Measurements from ENCODE around the gene CELF5. TPM values are rescaled to one million over a fixed set of nuclear protein-coding genes. Genes with fewer than 3 reads are reported as not detected.
"Not testable (repeated sequence)": the region's sequence is repeated elsewhere in the genome, so short reads cannot be mapped to it uniquely, and the experiment has no call there.

Gene CELF5
- total RNA-seq, 2 experiments from 2014 or later = not detected

GRCh38 chr19:3330047-3330446 lies 105.6 kb downstream of the CELF5 start:
- H3K4me1 Mint-ChIP-seq = no peaks in the 10 kb centered on the region
- no peak for ATAC-seq

GRCh38 chr19:3332232-3332631 lies 107.8 kb downstream of the CELF5 start:
- DNase-seq; ATAC-seq; H3K9me3 Mint-ChIP-seq (ENCODE audit: low read depth); CTCF ChIA-PET; H3K36me3 Mint-ChIP-seq; H3K27ac Mint-ChIP-seq; H3K4me1 Mint-ChIP-seq; H3K4me3 Mint-ChIP-seq; H3K27me3 Mint-ChIP-seq: not testable (repeated sequence)

More at GRCh38 chr19:3330047-3330446, 105.6 kb downstream of the CELF5 start:
- no peak for DNase-seq
- no peak overlapping the region for H3K4me3 Mint-ChIP-seq
- CTCF ChIA-PET = interaction anchor here (0.7 to 1.6 kb wide), 4 partner anchors 25 to 143 kb away, joined by 3 to 6 read pairs (median 6); no protein-coding TSS in a partner anchor
- no peak overlapping the region for H3K27ac Mint-ChIP-seq
- H3K36me3 Mint-ChIP-seq = no peaks in the 10 kb centered on the region
- peaks cover 2% of the 10 kb centered on the region for H3K27me3 Mint-ChIP-seq
- no peaks in the 10 kb centered on the region for H3K9me3 Mint-ChIP-seq (ENCODE audit: low read depth)

- Mint-ChIP-seq H3K9me3 (ENCODE audit: low read depth) (no peaks in the 10 kb centered on the region), H3K4me3 (no peak overlapping the region)
These were observed 108.6 kb downstream of the CELF5 start for GRCh38 chr19:3333020-3333583.

GRCh38 chr19:3333662-3334061 lies 109.2 kb downstream of the CELF5 start:
- ATAC-seq (no peak), DNase-seq (no peak)
- CTCF ChIA-PET = interaction anchor here (0.9 kb wide), 1 partner anchor 95 kb away, joined by 4 read pairs; no protein-coding TSS in a partner anchor
- H3K4me3 Mint-ChIP-seq = no peak overlapping the region
- H3K27me3 Mint-ChIP-seq = peaks cover 2% of the 10 kb centered on the region
- H3K4me1 Mint-ChIP-seq = peaks cover 3% of the 10 kb centered on the region
- H3K36me3 Mint-ChIP-seq = no peaks in the 10 kb centered on the region
- H3K27ac Mint-ChIP-seq = no peak overlapping the region
- no peaks in the 10 kb centered on the region for H3K9me3 Mint-ChIP-seq (ENCODE audit: low read depth)

More at GRCh38 chr19:3333020-3333583, 108.6 kb downstream of the CELF5 start:
- Mint-ChIP-seq H3K36me3 (no peaks in the 10 kb centered on the region), H3K4me1 (no peaks in the 10 kb centered on the region), H3K27ac (no peak overlapping the region), H3K27me3 (peaks cover 2% of the 10 kb centered on the region)
- DNase-seq (no peak), ATAC-seq (no peak)
- CTCF ChIA-PET = interaction anchor here (0.9 kb wide), 1 partner anchor 96 kb away, joined by 4 read pairs; no protein-coding TSS in a partner anchor

- not testable (repeated sequence) for H3K9me3 Mint-ChIP-seq (ENCODE audit: low read depth); H3K4me1 Mint-ChIP-seq; ATAC-seq; H3K27ac Mint-ChIP-seq; H3K27me3 Mint-ChIP-seq; DNase-seq; H3K4me3 Mint-ChIP-seq; H3K36me3 Mint-ChIP-seq
- CTCF ChIA-PET = interaction anchor here (1.5 kb wide), 1 partner anchor 8 kb away, joined by 4 read pairs; no protein-coding TSS in a partner anchor
These were observed 110.4 kb downstream of the CELF5 start for GRCh38 chr19:3334749-3335430.

- no peak for ATAC-seq
These were observed 111.2 kb downstream of the CELF5 start for GRCh38 chr19:3335431-3336350.

GRCh38 chr19:3336351-3336679 lies 111.9 kb downstream of the CELF5 start:
- ATAC-seq (no peak), DNase-seq (no peak)
- Mint-ChIP-seq H3K4me3 (no peak overlapping the region), H3K4me1 (peaks cover 6% of the 10 kb centered on the region), H3K27ac (no peak overlapping the region), H3K27me3 (no peaks in the 10 kb centered on the region), H3K36me3 (no peaks in the 10 kb centered on the region), H3K9me3 (ENCODE audit: low read depth) (no peaks in the 10 kb centered on the region)
- CTCF ChIA-PET = interaction anchor here (1.5 kb wide), 1 partner anchor 9 kb away, joined by 4 read pairs; no protein-coding TSS in a partner anchor

More at GRCh38 chr19:3335431-3336350, 111.2 kb downstream of the CELF5 start:
- DNase-seq = no peak
- CTCF ChIA-PET = interaction anchor here (1.5 kb wide), 1 partner anchor 8 kb away, joined by 4 read pairs; no protein-coding TSS in a partner anchor
- Mint-ChIP-seq H3K36me3 (no peaks in the 10 kb centered on the region), H3K27ac (no peak overlapping the region), H3K4me1 (peaks cover 6% of the 10 kb centered on the region), H3K9me3 (ENCODE audit: low read depth) (no peaks in the 10 kb centered on the region), H3K4me3 (no peak overlapping the region), H3K27me3 (peaks cover 2% of the 10 kb centered on the region)

GRCh38 chr19:3336680-3337523 lies 112.4 kb downstream of the CELF5 start:
- no peaks in the 10 kb centered on the region for H3K9me3 Mint-ChIP-seq (ENCODE audit: low read depth)
- CTCF ChIA-PET = interaction anchor here (1.4 to 2.0 kb wide), 2 partner anchors 10 to 92 kb away, joined by 6 to 7 read pairs; no protein-coding TSS in a partner anchor
- ATAC-seq (no peak), DNase-seq (no peak)
- no peak overlapping the region for H3K27ac Mint-ChIP-seq
- H3K4me1 Mint-ChIP-seq = peaks cover 6% of the 10 kb centered on the region
- H3K27me3 Mint-ChIP-seq = no peaks in the 10 kb centered on the region
- H3K4me3 Mint-ChIP-seq = no peak overlapping the region
- no peaks in the 10 kb centered on the region for H3K36me3 Mint-ChIP-seq

- H3K27ac Mint-ChIP-seq = no peak overlapping the region
- H3K4me3 Mint-ChIP-seq = no peak overlapping the region
These were observed 114.2 kb downstream of the CELF5 start for GRCh38 chr19:3338541-3339181.

GRCh38 chr19:3340340-3340739 lies 115.9 kb downstream of the CELF5 start:
- no peaks in the 10 kb centered on the region for H3K36me3 Mint-ChIP-seq
- ATAC-seq (no peak), DNase-seq (no peak)
- no peaks in the 10 kb centered on the region for H3K9me3 Mint-ChIP-seq (ENCODE audit: low read depth)
- no peaks in the 10 kb centered on the region for H3K27me3 Mint-ChIP-seq
- H3K4me3 Mint-ChIP-seq = no peak overlapping the region
- peaks cover 6% of the 10 kb centered on the region for H3K4me1 Mint-ChIP-seq
- CTCF ChIA-PET = interaction anchor here (1.0 kb wide), 1 partner anchor 89 kb away, joined by 3 read pairs; no protein-coding TSS in a partner anchor
- H3K27ac Mint-ChIP-seq = no peak overlapping the region

More at GRCh38 chr19:3338541-3339181, 114.2 kb downstream of the CELF5 start:
- CTCF ChIA-PET = interaction anchor here (0.7 to 2.0 kb wide), 3 partner anchors 12 to 331 kb away, joined by 3 to 7 read pairs (median 6); no protein-coding TSS in a partner anchor
- Mint-ChIP-seq H3K36me3 (no peaks in the 10 kb centered on the region), H3K9me3 (ENCODE audit: low read depth) (no peaks in the 10 kb centered on the region), H3K4me1 (peaks cover 6% of the 10 kb centered on the region), H3K27me3 (no peaks in the 10 kb centered on the region)
- DNase-seq (peak; percentile 63), ATAC-seq (peak; percentile 74)

- ATAC-seq = no peak
- DNase-seq = no peak
- peaks cover 6% of the 10 kb centered on the region for H3K4me1 Mint-ChIP-seq
- H3K9me3 Mint-ChIP-seq (ENCODE audit: low read depth) = no peaks in the 10 kb centered on the region
- no peak overlapping the region for H3K4me3 Mint-ChIP-seq
- no peak overlapping the region for H3K27ac Mint-ChIP-seq
- H3K36me3 Mint-ChIP-seq = no peaks in the 10 kb centered on the region
- no peaks in the 10 kb centered on the region for H3K27me3 Mint-ChIP-seq
- CTCF ChIA-PET = interaction anchor here (0.6 to 1.6 kb wide), 2 partner anchors 88 to 127 kb away, joined by 3 to 14 read pairs; no protein-coding TSS in a partner anchor
These were observed 117.8 kb downstream of the CELF5 start for GRCh38 chr19:3342246-3342645.

GRCh38 chr19:3342962-3343361 lies 118.5 kb downstream of the CELF5 start:
- not testable (repeated sequence) for DNase-seq; H3K27ac Mint-ChIP-seq; H3K9me3 Mint-ChIP-seq (ENCODE audit: low read depth); H3K27me3 Mint-ChIP-seq; H3K4me1 Mint-ChIP-seq; H3K4me3 Mint-ChIP-seq; ATAC-seq; H3K36me3 Mint-ChIP-seq
- CTCF ChIA-PET = interaction anchor here (0.9 to 1.6 kb wide), 2 partner anchors 78 to 87 kb away, joined by 3 to 14 read pairs; no protein-coding TSS in a partner anchor

Data from activated CD8-positive, alpha-beta memory T cell treated with anti-CD3 and anti-CD28 coated beads, Interleukin-2, amount 10 ng/mL, durations not matched to agents 7 days and 5 days (primary cell).